ENCODE results near the gene AARS2.

Gene AARS2

DNA sequence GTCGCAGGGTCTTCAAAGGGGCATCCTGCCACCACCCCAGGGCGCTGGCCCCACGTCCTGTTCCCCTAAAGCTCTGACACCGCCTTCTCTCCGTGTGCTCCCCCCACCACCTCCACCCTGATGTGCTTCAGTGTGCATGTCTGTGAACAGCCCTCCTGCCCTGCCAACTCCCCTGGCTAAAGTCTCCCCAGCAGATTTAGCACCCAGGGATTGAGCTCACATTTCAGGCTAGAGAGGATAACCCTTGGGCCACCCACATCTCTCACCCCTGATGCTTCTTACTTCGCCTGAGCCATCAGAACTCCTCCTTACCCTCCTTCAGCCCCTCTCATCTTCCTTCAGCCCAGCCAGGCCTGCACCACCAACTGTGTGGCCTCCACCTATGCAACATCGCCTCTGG lies 35.4 kb downstream of the AARS2 start:
- Histone ChIP-seq H3K4me1 (no peaks in the 10 kb centered on the region), H3K27me3 (no peaks in the 10 kb centered on the region), H3K4me3 (ENCODE audit: low read depth, low read length) (no peak overlapping the region), H3K36me3 (no peaks in the 10 kb centered on the region), H3K9me3 (no peaks in the 10 kb centered on the region)
- TF ChIP-seq, protein P1, sequence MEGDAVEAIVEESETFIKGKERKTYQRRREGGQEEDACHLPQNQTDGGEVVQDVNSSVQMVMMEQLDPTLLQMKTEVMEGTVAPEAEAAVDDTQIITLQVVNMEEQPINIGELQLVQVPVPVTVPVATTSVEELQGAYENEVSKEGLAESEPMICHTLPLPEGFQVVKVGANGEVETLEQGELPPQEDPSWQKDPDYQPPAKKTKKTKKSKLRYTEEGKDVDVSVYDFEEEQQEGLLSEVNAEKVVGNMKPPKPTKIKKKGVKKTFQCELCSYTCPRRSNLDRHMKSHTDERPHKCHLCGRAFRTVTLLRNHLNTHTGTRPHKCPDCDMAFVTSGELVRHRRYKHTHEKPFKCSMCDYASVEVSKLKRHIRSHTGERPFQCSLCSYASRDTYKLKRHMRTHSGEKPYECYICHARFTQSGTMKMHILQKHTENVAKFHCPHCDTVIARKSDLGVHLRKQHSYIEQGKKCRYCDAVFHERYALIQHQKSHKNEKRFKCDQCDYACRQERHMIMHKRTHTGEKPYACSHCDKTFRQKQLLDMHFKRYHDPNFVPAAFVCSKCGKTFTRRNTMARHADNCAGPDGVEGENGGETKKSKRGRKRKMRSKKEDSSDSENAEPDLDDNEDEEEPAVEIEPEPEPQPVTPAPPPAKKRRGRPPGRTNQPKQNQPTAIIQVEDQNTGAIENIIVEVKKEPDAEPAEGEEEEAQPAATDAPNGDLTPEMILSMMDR (IDR thresholded peaks at IDR 0.05; ENCODE audit: low read depth, low read length): no peak
- no peak for DNase-seq

DNA sequence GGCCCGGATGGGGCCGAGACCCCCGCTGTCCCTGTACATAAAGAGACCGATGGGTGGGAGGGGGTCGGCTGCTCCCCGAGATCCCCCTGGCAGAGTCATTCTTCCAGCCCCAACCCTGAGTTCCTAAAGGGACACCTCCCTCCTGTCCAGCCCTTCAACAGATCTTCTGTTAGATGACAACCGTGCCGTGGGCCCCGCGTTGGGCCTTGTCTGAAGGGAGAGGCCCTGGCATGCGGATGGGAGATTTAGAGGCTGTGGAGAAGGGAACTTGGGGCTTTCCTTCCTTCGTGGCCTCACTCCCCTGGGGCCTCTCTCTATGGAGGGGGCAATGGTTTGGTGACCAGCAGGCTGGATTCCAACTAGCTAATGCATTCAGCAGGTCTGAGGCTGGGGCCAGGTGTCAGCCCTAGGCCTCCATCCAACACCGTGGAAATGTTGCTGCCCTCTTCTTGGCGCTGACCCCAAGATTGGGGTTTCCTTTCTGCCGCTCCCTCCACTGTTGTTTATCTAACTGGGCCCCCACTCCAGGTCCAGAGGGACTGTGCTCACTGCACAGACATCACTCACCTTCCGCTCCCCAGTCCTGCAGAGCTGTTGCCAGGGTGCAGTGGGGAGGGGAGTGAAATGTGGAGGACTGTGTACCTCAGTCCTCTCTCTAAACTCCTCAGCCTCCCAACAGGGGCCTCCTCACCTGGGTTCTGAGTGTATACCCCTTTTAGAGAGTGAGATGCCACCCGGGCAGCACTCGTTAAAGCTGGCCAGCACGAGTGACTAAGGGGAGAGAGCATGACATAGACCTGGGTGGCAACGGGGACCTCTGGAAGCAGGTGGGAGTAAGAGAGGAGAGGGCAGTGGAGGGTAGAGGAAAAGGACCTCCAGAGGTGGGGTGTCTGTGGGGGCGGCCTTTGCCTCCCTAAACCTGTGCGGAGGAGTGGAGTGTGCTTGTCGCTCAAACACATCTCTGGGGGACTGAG lies 36.2 kb downstream of the AARS2 start:
- no peaks in the 10 kb centered on the region for H3K27me3 ChIP-seq
- H3K4me1 ChIP-seq: no peaks in the 10 kb centered on the region
- TF ChIP-seq, protein P1 (IDR thresholded peaks at IDR 0.05; ENCODE audit: low read depth, low read length): no peak
- H3K4me3 ChIP-seq (ENCODE audit: low read depth, low read length): no peak overlapping the region
- H3K36me3 ChIP-seq: no peaks in the 10 kb centered on the region
- no peak for DNase-seq
- H3K9me3 ChIP-seq: no peaks in the 10 kb centered on the region

DNA sequence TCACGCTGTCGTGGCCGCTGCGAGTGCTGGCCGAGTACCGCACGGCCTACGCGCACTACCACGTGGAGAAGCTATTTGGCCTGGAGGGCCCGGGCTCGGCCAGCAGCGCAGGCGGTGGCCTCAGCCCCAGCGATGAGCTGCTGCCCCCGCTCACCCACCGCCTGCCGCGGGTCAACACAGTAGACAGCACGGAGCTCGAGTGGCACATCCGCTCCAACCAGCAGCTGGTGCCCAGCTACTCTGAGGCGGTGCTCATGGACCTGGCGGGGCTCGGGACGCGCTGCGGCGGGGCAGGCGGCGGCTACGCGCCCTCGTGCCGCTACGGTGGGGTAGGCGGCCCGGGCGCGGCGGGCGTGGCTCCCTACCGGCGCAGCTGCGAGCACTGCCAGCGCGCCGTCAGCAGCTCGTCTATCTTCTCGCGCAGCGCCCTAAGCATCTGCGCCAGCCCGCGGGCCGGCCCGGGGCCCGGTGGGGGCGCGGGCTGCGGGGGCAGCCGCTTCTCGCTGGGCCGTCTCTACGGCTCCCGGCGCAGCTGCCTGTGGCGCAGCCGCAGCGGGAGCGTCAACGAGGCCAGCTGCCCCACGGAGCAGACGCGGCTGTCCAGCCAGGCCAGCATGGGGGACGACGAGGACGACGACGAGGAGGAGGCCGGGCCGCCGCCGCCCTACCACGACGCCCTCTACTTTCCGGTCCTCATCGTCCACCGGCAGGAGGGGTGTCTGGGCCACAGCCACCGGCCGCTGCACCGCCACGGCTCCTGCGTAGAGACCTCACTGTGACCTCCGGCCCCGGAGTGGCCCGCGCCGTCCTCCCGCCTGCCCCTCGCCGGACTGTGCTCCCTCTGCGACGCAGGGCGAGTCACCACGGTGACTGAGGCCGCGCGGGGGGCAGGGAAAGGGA lies 37.1 kb downstream of the AARS2 start:
- DNase-seq: no peak
- H3K27me3 ChIP-seq: no peaks in the 10 kb centered on the region
- H3K4me3 ChIP-seq (ENCODE audit: low read depth, low read length): no peak overlapping the region
- TF ChIP-seq, protein P1 (IDR thresholded peaks at IDR 0.05; ENCODE audit: low read depth, low read length): no peak
- H3K4me1 ChIP-seq: peaks cover 4% of the 10 kb centered on the region; the same call in 1 of the 2 replicates
- no peaks in the 10 kb centered on the region for H3K36me3 ChIP-seq
- no peaks in the 10 kb centered on the region for H3K9me3 ChIP-seq

DNA sequence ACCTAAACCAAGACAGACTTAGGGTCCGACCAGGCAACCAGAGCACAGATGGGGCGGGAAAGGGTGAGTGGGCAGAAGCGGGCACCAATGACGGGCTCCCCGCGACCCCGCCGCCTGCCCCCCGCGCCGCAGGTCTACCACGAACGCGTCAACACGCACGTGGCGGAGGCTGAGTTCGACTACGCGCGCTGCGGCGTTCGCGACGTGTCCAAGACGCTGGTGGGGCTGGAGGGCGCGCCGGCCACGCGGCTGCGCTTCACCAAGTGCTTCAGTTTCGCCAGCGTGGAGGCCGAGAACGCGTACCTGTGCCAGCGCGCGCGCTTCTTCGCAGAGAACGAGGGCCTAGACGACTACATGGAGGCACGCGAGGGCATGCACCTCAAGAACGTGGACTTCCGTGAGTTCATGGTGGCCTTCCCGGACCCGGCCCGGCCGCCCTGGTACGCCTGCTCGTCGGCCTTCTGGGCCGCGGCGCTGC lies 37.8 kb downstream of the AARS2 start:
- H3K36me3 ChIP-seq: no peaks in the 10 kb centered on the region
- H3K9me3 ChIP-seq: no peaks in the 10 kb centered on the region
- peaks cover 4% of the 10 kb centered on the region; the same call in 1 of the 2 replicates for H3K4me1 ChIP-seq
- H3K27me3 ChIP-seq: no peaks in the 10 kb centered on the region
- H3K4me3 ChIP-seq (ENCODE audit: low read depth, low read length): no peak overlapping the region
- DNase-seq: no peak
- TF ChIP-seq, protein P1 (IDR thresholded peaks at IDR 0.05; ENCODE audit: low read depth, low read length): no peak

DNA sequence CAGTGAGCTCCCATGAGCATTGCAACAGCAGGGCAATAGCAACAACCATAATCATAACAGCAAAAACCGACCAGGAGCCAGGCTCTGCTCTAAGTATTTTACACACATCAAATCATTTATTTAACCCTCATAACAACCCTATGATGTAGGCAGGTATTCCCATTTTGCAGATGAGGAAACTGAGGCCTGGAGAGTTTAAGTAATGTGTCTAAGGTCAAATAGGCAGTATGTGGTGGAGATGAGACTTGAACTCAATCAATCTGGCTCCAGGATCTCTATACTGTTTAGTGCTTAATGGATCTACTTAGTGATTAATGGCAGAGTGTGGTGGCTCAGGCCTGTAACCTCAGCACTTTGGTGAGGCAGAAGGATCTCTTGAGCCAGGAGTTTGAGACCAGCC lies 39.5 kb downstream of the AARS2 start:
- peaks cover 4% of the 10 kb centered on the region; the same call in 1 of the 2 replicates for H3K4me1 ChIP-seq
- H3K36me3 ChIP-seq: no peaks in the 10 kb centered on the region
- H3K27me3 ChIP-seq: no peaks in the 10 kb centered on the region
- DNase-seq: no peak
- TF ChIP-seq, protein P1 (IDR thresholded peaks at IDR 0.05; ENCODE audit: low read depth, low read length): no peak
- no peaks in the 10 kb centered on the region for H3K9me3 ChIP-seq
- no peak overlapping the region for H3K4me3 ChIP-seq (ENCODE audit: low read depth, low read length)

All from BE2C (cell line).